ENCODE data around the gene ALOXE3. TPM values are rescaled to one million over a fixed set of nuclear protein-coding genes. Genes with fewer than 3 reads are reported as not detected.

Gene ALOXE3
- polyA plus RNA-seq, 2 of the 4 experiments (the other 2 are of a cell fraction): 0.35 to 0.40 TPM

GRCh38 chr17:8125154-8125946 is 7.0 kb upstream of the ALOXE3 start (continued):
- no peak; the same call in 1 of the 2 replicates for TF ChIP-seq ATOH8 (CRISPR knock-in tag; IDR thresholded peaks at IDR 0.05; ENCODE audit: low read depth)
- TF ChIP-seq TFCP2L1 (CRISPR knock-in tag; IDR thresholded peaks at IDR 0.05): peak; percentile 95
- 0 out of 2 replicates have a peak, but pooled peaks have one; percentile 78 for TF ChIP-seq RARB (CRISPR knock-in tag; IDR thresholded peaks at IDR 0.05)
- peak; percentile 75; the same call in 1 of the 2 replicates for TF ChIP-seq ESRRA (IDR thresholded peaks at IDR 0.05; ENCODE audit: borderline replicate concordance, low read length)
- no peak for TF ChIP-seq CHD4 (IDR thresholded peaks at IDR 0.05; ENCODE audit: borderline replicate concordance)
- peak; percentile 29; the same call in 1 of the 2 replicates for TF ChIP-seq REST (IDR thresholded peaks at IDR 0.05)
- TF ChIP-seq POLR2AphosphoS2 (conservative IDR thresholded peaks at IDR 0.05; ENCODE audit: low read length): peak; percentile 96; the same call in 1 of the 2 replicates
- no peak for TF ChIP-seq CHD2 (IDR thresholded peaks at IDR 0.05; ENCODE audit: low read length, partially characterized antibody)
- no peak for TF ChIP-seq KDM1A (IDR thresholded peaks at IDR 0.05; ENCODE audit: low read depth)
- TF ChIP-seq SREBF2 (IDR thresholded peaks at IDR 0.05): peak; percentile 93
- peak; percentile 96 for TF ChIP-seq HOXA7 (CRISPR knock-in tag; IDR thresholded peaks at IDR 0.05)
- no peak for TF ChIP-seq CBX8 (IDR thresholded peaks at IDR 0.05)
- peak; percentile 76 for TF ChIP-seq PBX3 (IDR thresholded peaks at IDR 0.05)
- peak; percentile 73 for TF ChIP-seq MAX (IDR thresholded peaks at IDR 0.05)
- no peak for TF ChIP-seq FOSL2 (IDR thresholded peaks at IDR 0.05)
- TF ChIP-seq FOSL2 (CRISPR knock-in tag; IDR thresholded peaks at IDR 0.05): peak; percentile 33; the same call in 1 of the 2 replicates
- no peak for TF ChIP-seq EHF (CRISPR knock-in tag; IDR thresholded peaks at IDR 0.05)

DNA sequence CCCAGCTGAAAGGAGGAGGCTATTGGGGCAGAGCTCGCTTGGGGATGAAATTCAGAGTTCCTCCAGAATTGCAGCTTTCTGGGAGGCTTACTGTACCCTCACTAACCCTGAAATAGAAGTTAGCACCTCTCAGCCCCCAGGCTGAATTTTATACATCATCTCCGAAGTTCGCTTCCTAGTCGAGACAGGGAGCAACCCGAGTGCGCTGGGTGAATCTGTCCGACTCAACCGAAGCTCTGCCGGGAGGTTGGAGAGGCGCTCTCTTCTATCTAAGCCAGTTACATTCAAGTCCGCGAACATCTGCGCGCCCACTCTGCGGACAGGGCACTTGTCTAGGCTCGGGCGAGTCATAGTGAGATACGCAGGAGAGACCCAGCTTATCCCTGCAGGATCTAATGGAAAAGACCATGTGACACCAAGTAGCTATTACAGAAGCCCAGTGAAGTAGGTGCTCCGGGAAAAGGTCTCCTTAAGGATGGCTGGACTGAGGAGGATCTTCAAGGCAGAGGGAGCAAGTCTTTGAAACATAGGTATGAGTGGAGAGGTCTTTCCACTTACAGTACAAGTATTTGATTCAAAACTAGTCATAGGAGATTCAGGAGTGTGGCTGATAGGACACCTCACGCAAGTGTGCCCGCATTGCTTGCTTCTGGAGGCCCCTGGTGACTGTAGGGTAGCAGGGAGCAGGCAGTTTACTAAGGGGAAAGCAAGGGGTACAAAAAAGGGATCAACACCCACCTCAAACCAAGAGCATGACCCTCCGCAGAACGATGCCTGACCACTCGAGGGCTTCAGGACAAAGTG is 6.2 kb upstream of the ALOXE3 start:
- no peak for FAIRE-seq
- peak overlapping the region; percentile 56 for H3K4me3 ChIP-seq
- no peaks in the 10 kb centered on the region for H3K9me3 ChIP-seq
- ATAC-seq: no peak
- peaks cover 19% of the 10 kb centered on the region for H3K4me1 ChIP-seq
- CTCF ChIA-PET: interaction anchor here (0.8 to 8.1 kb wide), 10 partner anchors 9 to 622 kb away, joined by 3 to 116 read pairs (median 5); partner anchors contain the start of gene VAMP2
- peak overlapping the region in 1 of 2 experiments; percentile 83; a peak in 5 of 6 replicates for H3K27ac ChIP-seq
- 35% methylated on average over 24 of the region's 24 CpGs for WGBS (ENCODE audit: missing lambda C conversion rate)
- peak overlapping the region; percentile 95 for H3K4me2 ChIP-seq
- POLR2A ChIA-PET: interaction anchor here (0.9 to 3.9 kb wide), 9 partner anchors 9 to 171 kb away, joined by 3 to 35 read pairs (median 4); partner anchors contain the start of genes BORCS6, CTC1 and SLC25A35
- DNase-seq (ENCODE audit: low read depth in 1 of 2, low spot score in 1 of 2): peak in 1 of 2 experiments; percentile 53
- TF ChIP-seq E2F6 (IDR thresholded peaks at IDR 0.05; ENCODE audit: borderline replicate concordance, low read depth) (0 out of 2 replicates have a peak, but pooled peaks have one; percentile 39), NR3C1 (IDR thresholded peaks at IDR 0.05) (no peak), RCOR1 (IDR thresholded peaks at IDR 0.05; ENCODE audit: low read depth, low read length) (no peak), PBX3 (IDR thresholded peaks at IDR 0.05) (no peak), NFE2L2 (conservative IDR thresholded peaks at IDR 0.05; ENCODE audit: low read length) (no peak), RFX5 (IDR thresholded peaks at IDR 0.05) (no peak), BCL3 (IDR thresholded peaks at IDR 0.05) (no peak), FOXS1 (CRISPR knock-in tag; IDR thresholded peaks at IDR 0.05) (no peak)
- TF ChIP-seq, protein P1, sequence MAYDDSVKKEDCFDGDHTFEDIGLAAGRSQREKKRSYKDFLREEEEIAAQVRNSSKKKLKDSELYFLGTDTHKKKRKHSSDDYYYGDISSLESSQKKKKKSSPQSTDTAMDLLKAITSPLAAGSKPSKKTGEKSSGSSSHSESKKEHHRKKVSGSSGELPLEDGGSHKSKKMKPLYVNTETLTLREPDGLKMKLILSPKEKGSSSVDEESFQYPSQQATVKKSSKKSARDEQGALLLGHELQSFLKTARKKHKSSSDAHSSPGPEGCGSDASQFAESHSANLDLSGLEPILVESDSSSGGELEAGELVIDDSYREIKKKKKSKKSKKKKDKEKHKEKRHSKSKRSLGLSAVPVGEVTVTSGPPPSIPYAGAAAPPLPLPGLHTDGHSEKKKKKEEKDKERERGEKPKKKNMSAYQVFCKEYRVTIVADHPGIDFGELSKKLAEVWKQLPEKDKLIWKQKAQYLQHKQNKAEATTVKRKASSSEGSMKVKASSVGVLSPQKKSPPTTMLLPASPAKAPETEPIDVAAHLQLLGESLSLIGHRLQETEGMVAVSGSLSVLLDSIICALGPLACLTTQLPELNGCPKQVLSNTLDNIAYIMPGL (CRISPR knock-in tag; IDR thresholded peaks at IDR 0.05; ENCODE audit: borderline replicate concordance): no peak

Data from A549 (cell line).